Measurements from ENCODE around the gene TBX15. TPM values are rescaled to one million over a fixed set of nuclear protein-coding genes. Genes with fewer than 3 reads are reported as not detected.

Gene TBX15
- total and polyA plus RNA-seq, 9 of the 15 experiments (the other 6 are each of a cell fraction or from before 2014, with no cell fraction given) = 0.03 to 3.4 (median 2.3) TPM

- TF ChIP-seq FOXA3 (CRISPR knock-in tag; conservative IDR thresholded peaks at IDR 0.05 in 1 of 2, IDR thresholded peaks at IDR 0.05 in 1 of 2) (no peak), ZNF165 (CRISPR knock-in tag; IDR thresholded peaks at IDR 0.05; ENCODE audit: borderline replicate concordance) (no peak), ZNF134 (CRISPR knock-in tag; conservative IDR thresholded peaks at IDR 0.05) (no peak), CHD7 (IDR thresholded peaks at IDR 0.05; ENCODE audit: low read depth, low read length) (no peak), TAF9B (IDR thresholded peaks at IDR 0.05; ENCODE audit: partially characterized antibody) (no peak), ZNF24 (IDR thresholded peaks at IDR 0.05) (no peak), STAT6 (CRISPR knock-in tag; IDR thresholded peaks at IDR 0.05) (no peak), LCOR (CRISPR knock-in tag; IDR thresholded peaks at IDR 0.05) (no peak), ZNF507 (tag; conservative IDR thresholded peaks at IDR 0.05) (no peak), NR1H2 (CRISPR knock-in tag; IDR thresholded peaks at IDR 0.05) (no peak)
These were observed 3.9 kb downstream of the TBX15 start (continued) for GRCh38 chr1:118984086-118984721.
